Keratinocyte (primary cell): Measurements from ENCODE around the gene TMPRSS13. TPM values are rescaled to one million over a fixed set of nuclear protein-coding genes. Genes with fewer than 3 reads are reported as not detected.

Experiments
- DNase-seq: peaks from one replicate; pipeline ENCODE4 v3.0.0-alpha.2; 2011; ENCODE audit warnings: low read depth, missing footprints, low spot score
- FAIRE-seq: peaks from 2 replicates; lab custom pipeline; 2011; peaks lifted over from hg19 to GRCh38; lab: Jason Lieb, UNC
- H2AFZ ChIP-seq: 2 replicates; pipeline ENCODE4 v1.6.0; 2012; ENCODE audit warnings: low read length, control low read depth, inconsistent platforms; ENCODE audit not compliant: control insufficient read depth
- H3K27ac ChIP-seq: 2 replicates; pipeline ENCODE4 v1.5.1; 2011; ENCODE audit warnings: low read length; ENCODE audit not compliant: control insufficient read depth, insufficient read depth
- H3K27me3 ChIP-seq: 3 replicates; pipeline ENCODE4 v1.6.0; 2011; ENCODE audit warnings: low read length; ENCODE audit not compliant: control insufficient read depth, insufficient read depth; ENCODE audit errors: extremely low read depth
- H3K36me3 ChIP-seq, 2 experiments: 2 replicates in 1 of 2; 3 replicates in 1 of 2; pipeline ENCODE4 v1.5.1; 2011; ENCODE audit warnings: low read length in 2 of 2, mild to moderate bottlenecking in 1 of 2; ENCODE audit not compliant: control insufficient read depth in 2 of 2, insufficient read depth in 2 of 2; ENCODE audit errors: extremely low read depth in 1 of 2
- H3K4me1 ChIP-seq: 3 replicates; pipeline ENCODE4 v1.5.1; 2011; ENCODE audit warnings: low read length; ENCODE audit not compliant: control insufficient read depth, insufficient read depth; ENCODE audit errors: extremely low read depth
- H3K4me2 ChIP-seq: 3 replicates; pipeline ENCODE4 v1.6.0; 2011; ENCODE audit warnings: low read depth, low read length; ENCODE audit not compliant: control insufficient read depth, insufficient read depth; ENCODE audit errors: extremely low read depth
- H3K4me3 ChIP-seq, 3 experiments: fragments of 200-600 bp in 1 of 3; sonication (generic) in 1 of 3; 2 replicates in 2 of 3; 3 replicates in 1 of 3; pipeline ENCODE4 v1.5.1; 2011 to 2016; ENCODE audit warnings: low read length in 3 of 3, mild to moderate bottlenecking in 3 of 3, control low read depth in 2 of 3, inconsistent platforms in 1 of 3, low read depth in 1 of 3, mixed read lengths in 1 of 3, mixed run types in 1 of 3, moderate library complexity in 1 of 3; ENCODE audit not compliant: control insufficient read depth in 2 of 3, insufficient read depth in 2 of 3; ENCODE audit errors: extremely low read depth in 1 of 3
- H3K79me2 ChIP-seq: 2 replicates; pipeline ENCODE4 v1.6.0; 2012; ENCODE audit warnings: low read length; ENCODE audit not compliant: control insufficient read depth, insufficient read depth
- H3K9ac ChIP-seq: 3 replicates; pipeline ENCODE4 v1.6.0; 2011; ENCODE audit warnings: low read length; ENCODE audit not compliant: control insufficient read depth, insufficient read depth; ENCODE audit errors: extremely low read depth
- H3K9me1 ChIP-seq: 3 replicates; pipeline ENCODE4 v1.6.0; 2011; ENCODE audit warnings: low read length; ENCODE audit not compliant: control insufficient read depth, insufficient read depth; ENCODE audit errors: extremely low read depth
- H3K9me3 ChIP-seq: 2 replicates; pipeline ENCODE4 v1.5.1; 2012; ENCODE audit warnings: low read depth, low read length; ENCODE audit not compliant: control insufficient read depth
- H4K20me1 ChIP-seq: 3 replicates; pipeline ENCODE4 v1.6.0; 2011; ENCODE audit warnings: low read length; ENCODE audit not compliant: control insufficient read depth, insufficient read depth; ENCODE audit errors: extremely low read depth
- CTCF ChIP-seq, 3 experiments: IDR thresholded peaks in 1 of 3; conservative IDR thresholded peaks in 1 of 3; optimal IDR thresholded peaks in 1 of 3; 2 replicates in 2 of 3; 3 replicates in 1 of 3; pipeline versions ENCODE3 to v1.5.1; 2011; ENCODE audit warnings: low read length in 3 of 3, mild to moderate bottlenecking in 3 of 3, moderate library complexity in 2 of 3, control low read depth in 1 of 3, inconsistent platforms in 1 of 3; ENCODE audit not compliant: insufficient read depth in 2 of 3; ENCODE audit errors: extremely low read depth in 1 of 3
- EZH2 ChIP-seq: IDR thresholded peaks from one replicate; pipeline ENCODE4 v1.6.1; 2012; ENCODE audit warnings: inconsistent platforms, mild to moderate bottlenecking, low read length, moderate library complexity
- dilution Hi-C: fragments of 300-500 bp; cut with MboI; formaldehyde crosslinking; loops from one replicate; pipeline ENCODE4 v1.7.0; 2020; ENCODE audit warnings: low sequenced_read_pairs; ENCODE audit not compliant: extremely low pct_ligation_motif_present
- polyA plus RNA-seq, 5 experiments: library from polyadenylated mRNA; depleted of rRNA in 3 of 5; stranded (reverse) in 3 of 5; stranded (forward) in 1 of 5; unstranded in 1 of 5; fragments of >200 nt; gene quantifications; 1 replicate in 1 of 5; 2 replicates in 3 of 5; 3 replicates in 1 of 5; pipeline versions ENCODE4 v1.2.1 to v1.2.3, GENCODE V29; 2011 to 2012; ENCODE audit warnings: missing spikeins in 2 of 5, low read depth in 1 of 5, low replicate concordance in 1 of 5

Gene TMPRSS13
- polyA plus RNA-seq, 1 donor (not counting 4 experiments of a cell fraction or from before 2014, with no cell fraction given), result 1.8 TPM

- DNase-seq (no peak), FAIRE-seq (no peak)
- peak overlapping the region; percentile 75 for H2AFZ ChIP-seq
- no peaks in the 10 kb centered on the region for H3K36me3 ChIP-seq
- H3K27ac ChIP-seq, result peak overlapping the region; percentile 95
- no peaks in the 10 kb centered on the region for H3K9me3 ChIP-seq
- peak overlapping the region; percentile 95 for H3K4me2 ChIP-seq
- H3K4me3 ChIP-seq, result no peak overlapping the region
- no peaks in the 10 kb centered on the region for H4K20me1 ChIP-seq
- peaks cover 1% of the 10 kb centered on the region for H3K27me3 ChIP-seq
- H3K9ac ChIP-seq, result no peak overlapping the region
- H3K79me2 ChIP-seq, result no peaks in the 10 kb centered on the region
- H3K4me1 ChIP-seq, result peaks cover 12% of the 10 kb centered on the region
- dilution Hi-C loops, result no loop called here
- TF ChIP-seq EZH2 (no peak), CTCF (optimal IDR thresholded peaks at IDR 0.05 in 1 of 3, IDR thresholded peaks at IDR 0.05 in 1 of 3, conservative IDR thresholded peaks at IDR 0.05 in 1 of 3; ENCODE audit: extremely low read depth in 1 of 3, insufficient read depth in 2 of 3, low read length in 3 of 3) (no peak)
- H3K9me1 ChIP-seq, result no peaks in the 10 kb centered on the region
Observed at GRCh38 chr11:117906710-117907109, 22.5 kb downstream of the TMPRSS13 start.

- DNase-seq (no peak), FAIRE-seq (no peak)
- Histone ChIP-seq H3K79me2 (no peaks in the 10 kb centered on the region), H3K4me1 (peaks cover 12% of the 10 kb centered on the region), H3K27ac (no peak overlapping the region), H3K9ac (no peak overlapping the region), H3K4me2 (no peak overlapping the region), H2AFZ (no peak overlapping the region), H3K4me3 (no peak overlapping the region), H3K9me3 (no peaks in the 10 kb centered on the region), H3K36me3 (no peaks in the 10 kb centered on the region), H3K9me1 (no peaks in the 10 kb centered on the region), H4K20me1 (no peaks in the 10 kb centered on the region), H3K27me3 (no peaks in the 10 kb centered on the region)
- TF ChIP-seq CTCF (optimal IDR thresholded peaks at IDR 0.05 in 1 of 3, IDR thresholded peaks at IDR 0.05 in 1 of 3, conservative IDR thresholded peaks at IDR 0.05 in 1 of 3; ENCODE audit: extremely low read depth in 1 of 3, insufficient read depth in 2 of 3, low read length in 3 of 3) (no peak), EZH2 (no peak)
- dilution Hi-C loops, result no loop called here
Observed at GRCh38 chr11:117906126-117906525, 23.1 kb downstream of the TMPRSS13 start.
